ENCODE data around the gene DDX59.
A peak's percentile ranks its signal among the peaks of the same experiment; 100 is the strongest.
"Not testable (repeated sequence)": the region's sequence is repeated elsewhere in the genome, so short reads cannot be mapped to it uniquely, and the experiment has no call there.

Gene DDX59

GRCh38 chr1:200658037-200658818, 11.5 kb downstream of the DDX59 start:
- no peak for DNase-seq (ENCODE audit: low spot score)
- H3K36me3 Mint-ChIP-seq (ENCODE audit: low read depth) = peaks cover 59% of the 10 kb centered on the region
- H3K27ac Mint-ChIP-seq = no peak overlapping the region

GRCh38 chr1:200654660-200655059, 15.0 kb downstream of the DDX59 start:
- Mint-ChIP-seq H3K4me1 (ENCODE audit: low read depth) (peaks cover 21% of the 10 kb centered on the region), H3K36me3 (ENCODE audit: low read depth) (peaks cover 40% of the 10 kb centered on the region), H3K9me3 (no peaks in the 10 kb centered on the region), H3K27me3 (ENCODE audit: low read depth) (no peaks in the 10 kb centered on the region), H3K4me3 (no peak overlapping the region), H3K27ac (peak overlapping the region; percentile 50)
- no peak for DNase-seq (ENCODE audit: low spot score)

More at GRCh38 chr1:200658037-200658818, 11.5 kb downstream of the DDX59 start:
- Mint-ChIP-seq H3K9me3 (no peaks in the 10 kb centered on the region), H3K4me3 (no peak overlapping the region), H3K4me1 (ENCODE audit: low read depth) (peaks cover 21% of the 10 kb centered on the region), H3K27me3 (ENCODE audit: low read depth) (no peaks in the 10 kb centered on the region)

DNA sequence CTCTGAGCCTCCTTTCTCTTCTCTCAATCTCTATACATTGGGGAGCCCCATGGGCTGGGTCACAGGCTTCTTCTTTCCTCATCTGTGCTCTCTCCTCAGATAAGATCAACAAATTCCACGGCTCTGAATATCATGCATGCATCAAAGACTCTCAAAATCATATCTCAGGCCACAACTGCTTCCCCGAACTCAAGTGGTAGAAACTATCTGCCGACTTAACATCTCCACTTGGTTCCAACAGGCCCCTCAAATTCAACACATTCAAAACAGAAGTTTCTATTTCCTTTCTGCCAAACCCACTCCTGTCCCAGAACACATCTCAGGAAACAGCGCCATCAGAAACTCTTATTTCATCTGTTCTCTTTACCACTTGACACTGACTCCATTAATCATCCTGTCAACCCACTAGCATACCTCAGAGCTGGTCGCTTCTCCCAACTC, 16.7 kb downstream of the DDX59 start:
- peak; percentile 20 for DNase-seq (ENCODE audit: low spot score)
- Mint-ChIP-seq H3K4me3 (peak overlapping the region; percentile 52), H3K36me3 (ENCODE audit: low read depth) (peaks cover 39% of the 10 kb centered on the region), H3K27me3 (ENCODE audit: low read depth) (no peaks in the 10 kb centered on the region), H3K4me1 (ENCODE audit: low read depth) (peaks cover 21% of the 10 kb centered on the region), H3K27ac (peak overlapping the region; percentile 76), H3K9me3 (no peaks in the 10 kb centered on the region)

GRCh38 chr1:200652378-200652777, 17.3 kb downstream of the DDX59 start:
- DNase-seq (ENCODE audit: low spot score) = no peak
- Mint-ChIP-seq H3K27me3 (ENCODE audit: low read depth) (no peaks in the 10 kb centered on the region), H3K36me3 (ENCODE audit: low read depth) (peaks cover 36% of the 10 kb centered on the region), H3K4me1 (ENCODE audit: low read depth) (peaks cover 21% of the 10 kb centered on the region), H3K9me3 (no peaks in the 10 kb centered on the region), H3K27ac (no peak overlapping the region), H3K4me3 (no peak overlapping the region)

GRCh38 chr1:200646515-200646914, 23.2 kb downstream of the DDX59 start:
- Mint-ChIP-seq H3K36me3 (ENCODE audit: low read depth) (peaks cover 29% of the 10 kb centered on the region), H3K9me3 (no peaks in the 10 kb centered on the region), H3K27me3 (ENCODE audit: low read depth) (no peaks in the 10 kb centered on the region), H3K4me1 (ENCODE audit: low read depth) (no peaks in the 10 kb centered on the region), H3K27ac (no peak overlapping the region), H3K4me3 (no peak overlapping the region)
- no peak for DNase-seq (ENCODE audit: low spot score)

GRCh38 chr1:200644021-200644420, 25.7 kb downstream of the DDX59 start:
- Mint-ChIP-seq H3K4me1 (ENCODE audit: low read depth) (peaks cover 6% of the 10 kb centered on the region), H3K36me3 (ENCODE audit: low read depth) (peaks cover 31% of the 10 kb centered on the region), H3K9me3 (no peaks in the 10 kb centered on the region), H3K4me3 (no peak overlapping the region), H3K27me3 (ENCODE audit: low read depth) (no peaks in the 10 kb centered on the region), H3K27ac (no peak overlapping the region)
- no peak for DNase-seq (ENCODE audit: low spot score)

GRCh38 chr1:200642481-200642880, 27.2 kb downstream of the DDX59 start:
- Mint-ChIP-seq H3K9me3 (no peaks in the 10 kb centered on the region), H3K27ac (no peak overlapping the region), H3K4me1 (ENCODE audit: low read depth) (peaks cover 6% of the 10 kb centered on the region), H3K4me3 (no peak overlapping the region), H3K36me3 (ENCODE audit: low read depth) (peaks cover 23% of the 10 kb centered on the region), H3K27me3 (ENCODE audit: low read depth) (peaks cover 3% of the 10 kb centered on the region)
- DNase-seq (ENCODE audit: low spot score) = no peak

- H3K4me3 Mint-ChIP-seq = no peak overlapping the region
- DNase-seq (ENCODE audit: low spot score) = no peak
- no peak overlapping the region for H3K27ac Mint-ChIP-seq
- peaks cover 5% of the 10 kb centered on the region for H3K27me3 Mint-ChIP-seq (ENCODE audit: low read depth)
- H3K9me3 Mint-ChIP-seq = no peaks in the 10 kb centered on the region
- peaks cover 6% of the 10 kb centered on the region for H3K4me1 Mint-ChIP-seq (ENCODE audit: low read depth)
- peaks cover 13% of the 10 kb centered on the region for H3K36me3 Mint-ChIP-seq (ENCODE audit: low read depth)
Observed at GRCh38 chr1:200640963-200641401, 28.7 kb downstream of the DDX59 start.

DNA sequence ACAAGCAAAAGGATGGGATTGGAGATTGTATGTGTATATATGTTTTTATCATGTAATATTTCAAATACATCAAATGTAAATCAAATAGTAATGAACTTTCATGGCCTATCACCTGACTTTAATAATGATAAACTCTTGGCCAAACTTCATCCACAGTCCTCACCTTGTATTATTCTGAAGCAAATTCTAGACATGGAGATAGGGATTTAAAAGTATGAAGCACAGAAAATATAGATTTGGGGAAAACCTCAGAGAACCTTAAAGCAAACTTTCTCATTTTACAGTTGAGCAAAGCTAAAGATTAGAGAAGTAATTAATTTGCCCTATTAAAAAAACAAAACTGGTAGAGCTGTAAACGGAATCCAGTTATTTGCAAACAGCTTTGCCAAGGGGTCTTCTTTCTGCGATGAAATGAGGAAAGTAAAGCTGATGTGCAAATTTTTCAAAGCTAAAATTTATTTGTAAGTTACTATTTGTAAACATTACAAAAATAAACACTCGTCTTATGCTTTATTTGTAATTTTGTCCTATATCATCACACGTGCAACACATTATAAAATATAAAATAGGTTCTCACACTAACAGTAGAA, 29.2 kb downstream of the DDX59 start:
- no peaks in the 10 kb centered on the region for H3K9me3 Mint-ChIP-seq
- H3K4me1 Mint-ChIP-seq (ENCODE audit: low read depth) = peaks cover 6% of the 10 kb centered on the region
- H3K4me3 Mint-ChIP-seq = no peak overlapping the region
- peaks cover 13% of the 10 kb centered on the region for H3K36me3 Mint-ChIP-seq (ENCODE audit: low read depth)
- no peak for DNase-seq (ENCODE audit: low spot score)
- no peak overlapping the region for H3K27ac Mint-ChIP-seq
- peaks cover 5% of the 10 kb centered on the region for H3K27me3 Mint-ChIP-seq (ENCODE audit: low read depth)

DNA sequence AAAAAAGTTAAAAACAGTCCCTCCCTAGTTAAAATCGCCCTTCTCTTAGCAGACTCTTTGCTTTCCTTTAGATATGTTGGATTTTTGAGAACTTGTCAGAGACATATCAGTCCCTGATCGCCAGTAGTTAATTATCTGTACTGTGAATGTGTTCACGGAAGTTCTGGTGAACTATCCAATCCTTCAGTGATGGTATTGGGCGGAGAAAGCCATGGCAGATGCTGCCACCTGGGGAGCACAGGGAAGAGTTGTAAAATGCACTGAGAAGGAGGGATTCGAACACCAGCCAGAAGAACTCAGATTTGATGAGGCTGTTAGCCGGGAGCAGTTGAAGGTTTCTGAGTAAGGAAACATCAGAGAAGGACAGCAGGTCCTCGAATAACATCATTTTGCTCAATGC, 31.6 kb downstream of the DDX59 start:
- Mint-ChIP-seq H3K4me1 (ENCODE audit: low read depth) (peaks cover 6% of the 10 kb centered on the region), H3K27me3 (ENCODE audit: low read depth) (peaks cover 5% of the 10 kb centered on the region), H3K36me3 (ENCODE audit: low read depth) (peaks cover 6% of the 10 kb centered on the region), H3K9me3 (no peaks in the 10 kb centered on the region), H3K4me3 (no peak overlapping the region), H3K27ac (no peak overlapping the region)
- no peak for DNase-seq (ENCODE audit: low spot score)

- Mint-ChIP-seq H3K4me1 (ENCODE audit: low read depth) (peaks cover 6% of the 10 kb centered on the region), H3K27me3 (ENCODE audit: low read depth) (peaks cover 6% of the 10 kb centered on the region), H3K9me3 (no peaks in the 10 kb centered on the region), H3K4me3 (no peak overlapping the region), H3K36me3 (ENCODE audit: low read depth) (peaks cover 6% of the 10 kb centered on the region), H3K27ac (no peak overlapping the region)
- no peak for DNase-seq (ENCODE audit: low spot score)
Observed at GRCh38 chr1:200636681-200637080, 33.0 kb downstream of the DDX59 start.

GRCh38 chr1:200634261-200635122, 35.2 kb downstream of the DDX59 start:
- Mint-ChIP-seq H3K9me3 (no peaks in the 10 kb centered on the region), H3K36me3 (ENCODE audit: low read depth) (no peaks in the 10 kb centered on the region), H3K4me3 (no peak overlapping the region), H3K27me3 (ENCODE audit: low read depth) (peaks cover 12% of the 10 kb centered on the region), H3K27ac (no peak overlapping the region), H3K4me1 (ENCODE audit: low read depth) (no peaks in the 10 kb centered on the region)
- no peak for DNase-seq (ENCODE audit: low spot score)

- Mint-ChIP-seq H3K27me3 (ENCODE audit: low read depth) (peaks cover 12% of the 10 kb centered on the region), H3K36me3 (ENCODE audit: low read depth) (no peaks in the 10 kb centered on the region)
Observed at GRCh38 chr1:200631375-200631774, 38.3 kb downstream of the DDX59 start.

DNA sequence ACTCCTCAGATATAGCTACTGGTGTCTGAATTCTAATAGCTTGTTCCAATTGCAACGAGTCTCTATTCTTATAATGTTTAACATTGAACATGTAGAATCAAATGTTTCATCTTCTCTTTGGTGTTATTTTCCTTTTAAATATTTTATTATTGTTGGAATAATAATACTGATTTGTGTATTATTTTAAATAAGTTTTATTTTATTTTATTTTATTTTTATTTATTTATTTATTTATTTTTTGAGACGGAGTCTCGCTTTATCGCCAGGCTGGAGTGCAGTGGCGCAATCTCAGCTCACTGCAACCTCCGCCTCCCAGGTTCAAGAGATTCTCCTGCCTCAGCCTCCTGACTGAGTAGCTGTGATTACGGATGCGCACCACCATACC, 39.2 kb downstream of the DDX59 start:
- peaks cover 20% of the 10 kb centered on the region for H3K4me1 Mint-ChIP-seq (ENCODE audit: low read depth)
- H3K27me3 Mint-ChIP-seq (ENCODE audit: low read depth) = peaks cover 12% of the 10 kb centered on the region
- H3K4me3 Mint-ChIP-seq; DNase-seq (ENCODE audit: low spot score); H3K27ac Mint-ChIP-seq; H3K9me3 Mint-ChIP-seq; H3K36me3 Mint-ChIP-seq (ENCODE audit: low read depth): not testable (repeated sequence)

More at GRCh38 chr1:200631375-200631774, 38.3 kb downstream of the DDX59 start:
- H3K9me3 Mint-ChIP-seq = no peaks in the 10 kb centered on the region
- peaks cover 19% of the 10 kb centered on the region for H3K4me1 Mint-ChIP-seq (ENCODE audit: low read depth)
- DNase-seq (ENCODE audit: low spot score) = no peak
- H3K27ac Mint-ChIP-seq = no peak overlapping the region
- H3K4me3 Mint-ChIP-seq = no peak overlapping the region

Data from T-helper 2 cell treated with Interferon-gamma antibody and Interleukin-4, amounts not matched to agents 5 μg/mL and 100 μg/mL, for 36 hours (primary cell).